ENCODE measurements around the gene EME1.
"Not testable (repeated sequence)": the region's sequence is repeated elsewhere in the genome, so short reads cannot be mapped to it uniquely, and the experiment has no call there.

Gene EME1

DNA sequence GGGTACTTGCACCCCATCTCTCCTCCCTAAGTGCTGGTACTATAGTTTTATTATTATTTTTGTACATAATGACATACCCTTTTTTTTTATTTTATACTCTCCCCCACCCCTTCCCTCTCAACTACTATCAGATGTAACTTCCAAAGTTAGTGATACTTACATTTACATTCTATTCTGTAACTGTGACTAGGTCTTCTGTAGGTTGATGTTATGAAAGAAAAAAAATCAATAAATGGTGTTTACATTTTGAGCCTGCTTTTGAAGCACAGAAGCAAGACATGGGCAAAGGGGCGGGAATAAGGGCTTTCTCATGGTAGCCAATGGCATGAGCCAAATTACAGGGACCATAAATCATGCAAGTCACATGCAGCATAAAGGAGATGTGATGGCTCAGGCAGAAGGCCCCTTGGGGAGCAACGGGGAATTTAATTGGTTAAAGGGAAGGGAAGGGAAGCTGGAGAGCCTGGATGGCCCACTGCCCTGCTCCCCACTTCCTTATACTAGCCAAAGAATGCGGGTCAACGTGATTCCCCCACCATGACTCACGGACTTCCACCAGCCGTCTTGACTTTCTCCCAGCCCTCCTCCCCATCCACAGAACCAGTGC, 50.6 kb downstream of the EME1 start:
- DNase-seq (ENCODE audit: low read depth in 2 of 2, low spot score in 1 of 2) = no peak

DNA sequence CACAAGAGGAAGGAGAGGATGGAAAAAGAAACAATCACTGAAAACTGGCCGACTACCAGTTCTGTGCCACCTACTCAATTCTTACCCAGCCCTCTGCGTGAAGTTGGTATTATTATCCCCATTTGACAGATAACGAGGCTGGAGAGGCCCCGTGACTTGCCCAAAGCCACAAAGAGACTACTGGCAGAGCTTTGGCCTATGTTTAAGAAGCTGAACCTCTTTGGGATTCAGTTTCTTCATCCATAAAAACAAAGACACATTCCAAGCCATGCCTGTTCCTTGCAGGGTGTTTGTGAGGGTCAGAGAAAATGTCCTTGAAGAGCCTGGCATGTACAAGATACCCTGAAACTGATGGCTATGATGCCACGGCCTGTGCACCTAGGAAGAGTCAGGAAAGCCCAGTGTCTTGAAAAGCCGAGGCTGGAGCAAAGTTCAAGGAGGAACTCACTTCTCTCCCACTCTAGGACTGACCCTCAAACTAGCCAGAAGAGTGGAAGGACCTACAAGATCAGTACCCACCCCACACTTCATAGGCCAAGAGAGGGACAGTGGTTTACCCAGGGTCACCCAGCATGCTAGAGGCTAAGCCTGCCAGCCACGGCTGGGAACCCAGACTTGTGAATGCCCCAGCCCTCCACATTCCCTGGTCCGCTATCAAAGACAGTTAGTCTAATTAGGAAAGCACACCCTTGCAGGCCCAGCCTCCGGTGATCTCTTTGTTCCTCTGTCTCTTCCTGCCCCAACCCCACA, 51.4 kb downstream of the EME1 start:
- no peak for DNase-seq (ENCODE audit: low read depth in 2 of 2, low spot score in 1 of 2)

GRCh38 chr17:50424996-50425681, 52.1 kb downstream of the EME1 start:
- no peak for DNase-seq (ENCODE audit: low read depth in 2 of 2, low spot score in 1 of 2)

DNA sequence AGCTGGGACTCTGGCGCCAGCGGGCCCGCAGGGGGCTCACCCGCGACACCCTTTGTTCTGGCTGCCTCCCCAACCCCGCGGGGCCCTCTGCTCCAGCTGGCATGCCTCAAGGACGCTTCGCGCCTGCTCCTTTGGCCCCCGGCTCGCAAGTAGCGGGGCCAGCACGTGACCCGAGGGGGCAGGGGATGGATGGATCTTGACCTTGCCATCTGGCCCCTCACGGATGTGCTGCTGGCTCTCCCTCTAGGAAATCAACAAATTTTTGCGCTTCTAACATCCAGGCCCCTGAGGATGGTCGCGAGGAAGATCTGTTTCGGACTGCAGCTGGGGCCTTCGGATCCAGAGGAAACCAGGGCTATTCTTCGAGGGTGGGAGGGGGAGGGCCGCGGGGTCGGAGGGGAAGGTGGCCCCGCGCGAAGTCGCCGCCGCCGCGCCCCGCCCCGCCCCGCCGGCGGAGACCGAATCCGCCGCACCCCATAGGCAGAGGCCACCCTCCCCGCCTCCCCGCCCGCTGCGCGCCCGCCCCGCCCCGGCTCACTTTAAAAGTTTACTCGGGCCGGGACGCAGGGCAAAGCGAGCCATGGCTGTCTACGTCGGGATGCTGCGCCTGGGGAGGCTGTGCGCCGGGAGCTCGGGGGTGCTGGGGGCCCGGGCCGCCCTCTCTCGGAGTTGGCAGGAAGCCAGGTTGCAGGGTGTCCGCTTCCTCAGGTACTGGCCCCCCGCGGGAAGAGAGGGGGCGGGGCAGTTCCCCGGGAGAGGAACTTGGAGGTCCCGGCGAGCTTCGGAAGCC, 52.8 kb downstream of the EME1 start, which contains the start of gene ACSF2:
TSS of gene ACSF2 (plus strand) at position 537 of the 790 bp plus-strand sequence. CDS start at position 581, 44 bp downstream.
- DNase-seq (ENCODE audit: low read depth in 2 of 2, low spot score in 1 of 2) = peak; percentile 30 to 32

DNA sequence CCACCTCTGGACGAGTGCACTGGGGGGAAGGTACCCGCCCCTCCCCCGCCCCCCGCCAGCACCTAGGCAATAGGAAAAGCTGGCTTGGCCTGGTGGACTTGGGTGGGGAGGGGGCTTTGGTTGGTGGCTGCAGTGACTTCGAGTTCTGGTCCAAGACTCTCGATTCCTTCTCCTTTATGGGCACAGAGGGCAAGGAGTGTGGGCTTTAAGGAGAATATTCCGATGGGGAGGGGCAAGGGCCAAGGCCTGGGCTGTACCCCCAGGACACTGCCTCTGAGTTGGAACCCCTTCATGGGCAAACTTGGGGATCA, 53.4 kb downstream of the EME1 start:
- DNase-seq (ENCODE audit: low read depth in 2 of 2, low spot score in 1 of 2) = no peak

DNA sequence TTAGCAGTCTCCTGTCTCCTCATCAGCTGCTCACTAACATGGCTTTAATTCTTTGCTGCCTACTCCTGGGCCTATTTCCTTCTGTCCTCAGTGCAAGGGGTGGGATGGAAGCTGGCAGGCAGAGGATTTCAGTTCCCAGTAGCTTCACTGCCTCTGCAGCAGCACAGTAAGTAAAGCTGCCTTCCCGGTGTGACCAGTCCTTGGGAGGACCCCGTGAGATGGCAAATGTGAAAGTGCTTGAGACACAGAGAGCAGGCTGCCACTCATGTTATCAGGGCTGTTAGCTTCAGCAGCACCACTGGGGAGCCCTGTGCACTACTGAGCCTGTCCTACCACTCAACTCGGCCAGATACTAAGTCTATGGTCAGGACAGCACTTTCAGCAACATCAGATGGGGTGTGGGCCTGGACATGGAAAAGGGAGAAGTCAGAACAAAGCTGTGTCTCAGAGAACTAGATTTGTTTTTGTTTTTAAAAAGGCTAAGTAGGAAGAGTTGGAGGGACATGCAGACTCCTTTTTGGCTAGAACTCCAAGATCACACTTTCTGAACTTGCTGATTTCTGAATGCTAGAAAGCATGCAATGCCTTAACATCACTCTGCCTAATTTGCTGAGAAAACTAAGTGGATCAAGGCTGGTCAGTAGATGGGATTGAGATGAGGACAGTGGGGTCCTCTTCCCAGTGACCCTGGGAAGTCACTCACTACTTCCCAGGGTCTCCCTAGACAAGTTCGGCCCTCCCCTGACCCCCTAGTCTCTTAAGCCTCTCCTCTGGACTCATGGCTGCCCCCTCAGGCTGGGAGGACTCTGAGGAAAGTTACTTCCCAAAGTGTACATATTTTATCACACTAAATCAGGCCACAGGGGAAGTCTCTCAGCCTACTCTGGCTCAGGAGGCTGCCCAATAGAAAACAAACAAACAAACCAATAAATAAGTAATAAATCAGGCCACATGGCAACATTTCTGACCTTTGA, 54.1 kb downstream of the EME1 start:
- no peak for DNase-seq (ENCODE audit: low read depth in 2 of 2, low spot score in 1 of 2)

DNA sequence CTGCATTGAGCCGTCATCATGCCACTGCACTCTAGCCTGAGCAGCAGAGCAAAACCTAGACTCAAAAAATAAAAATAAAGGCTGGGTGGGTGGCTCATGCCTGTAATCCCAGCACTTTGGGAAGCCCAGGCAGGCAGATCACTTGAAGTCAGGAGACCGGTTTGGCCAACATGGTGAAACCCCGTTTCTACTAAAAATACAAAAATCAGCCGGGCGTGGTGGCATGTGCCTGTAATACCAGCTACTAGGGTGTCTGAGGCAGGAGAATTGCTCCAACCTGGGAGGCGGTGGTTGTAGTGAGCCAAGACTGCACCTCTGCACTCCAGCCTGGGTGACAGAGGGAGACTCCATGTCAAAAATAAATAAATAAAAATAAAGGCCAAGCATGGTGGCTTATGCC, 55.1 kb downstream of the EME1 start:
- not testable (repeated sequence) for DNase-seq (ENCODE audit: low read depth in 2 of 2, low spot score in 1 of 2)

- DNase-seq (ENCODE audit: low read depth in 2 of 2, low spot score in 1 of 2) = no peak
Observed at GRCh38 chr17:50428831-50429424, 55.9 kb downstream of the EME1 start.

DNA sequence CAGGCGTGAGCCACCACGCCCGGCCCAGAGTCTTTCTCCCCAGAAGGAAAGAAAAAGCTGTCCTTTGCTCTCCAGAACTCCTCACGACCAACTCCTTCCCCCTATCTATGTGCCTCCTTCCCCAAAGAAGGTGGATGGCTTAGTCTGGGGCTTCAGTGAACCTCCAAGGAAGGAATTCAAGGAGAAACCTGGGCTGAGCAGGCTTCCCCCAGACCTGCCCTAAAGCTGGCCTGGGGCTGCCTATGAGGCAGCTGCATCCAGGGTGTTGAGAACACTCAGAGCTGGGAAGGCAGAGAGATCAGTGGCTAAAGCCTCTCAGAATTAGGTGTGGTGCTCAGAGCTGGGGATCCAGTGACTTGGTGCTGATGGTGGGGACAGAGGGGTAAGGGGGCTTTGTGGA, 56.8 kb downstream of the EME1 start:
- DNase-seq (ENCODE audit: low read depth in 2 of 2, low spot score in 1 of 2) = no peak
